Gastroesophageal sphincter (tissue), 3 donors: Measurements from ENCODE around the gene FBXW7.

ENCODE experiments used
- CTCF ChIP-seq, 4 experiments: fragments of 200-600 bp in 2 of 4; fragments of 450-650 bp in 2 of 4; sonication (generic) in 1 of 4; IDR thresholded peaks; one replicate each; pipeline ENCODE4 v1.5.1; 2017 to 2019; ENCODE audit warnings: antibody characterized with exemption in 4 of 4, mild to moderate bottlenecking in 2 of 4, moderate library complexity in 2 of 4
- EP300 ChIP-seq: sonication (generic); formaldehyde crosslinking; IDR thresholded peaks from one replicate; pipeline ENCODE4 v1.6.1; 2017; ENCODE audit warnings: antibody characterized with exemption, mild to moderate bottlenecking

- TF ChIP-seq EP300 (no peak), CTCF (IDR thresholded peaks at IDR 0.05) (no peak)
Measured at GRCh38 chr4:152437561-152437960, 98.3 kb downstream of the FBXW7 start.
